Coronary artery (tissue), 2 donors: ENCODE measurements around the gene FSD1.
A peak's percentile ranks its signal among the peaks of the same experiment; 100 is the strongest.

Source experiments
- DNase-seq: peaks from one replicate; pipeline ENCODE4 v3.0.0-alpha.2; 2017; ENCODE audit warnings: low spot score
- H3K27ac ChIP-seq, 2 donors: fragments of 200-600 bp; sonication (generic); one replicate each; pipeline ENCODE4 v1.5.1; 2016 to 2019
- H3K4me3 ChIP-seq: fragments of 200-600 bp; sonication (generic); 2 replicates; pipeline ENCODE4 v1.5.1; 2016; ENCODE audit warnings: mild to moderate bottlenecking, moderate library complexity
- CTCF ChIP-seq: fragments of 200-600 bp; sonication (generic); IDR thresholded peaks from one replicate; pipeline ENCODE4 v1.5.1; 2019; ENCODE audit warnings: antibody characterized with exemption

FSD1 gene

DNA sequence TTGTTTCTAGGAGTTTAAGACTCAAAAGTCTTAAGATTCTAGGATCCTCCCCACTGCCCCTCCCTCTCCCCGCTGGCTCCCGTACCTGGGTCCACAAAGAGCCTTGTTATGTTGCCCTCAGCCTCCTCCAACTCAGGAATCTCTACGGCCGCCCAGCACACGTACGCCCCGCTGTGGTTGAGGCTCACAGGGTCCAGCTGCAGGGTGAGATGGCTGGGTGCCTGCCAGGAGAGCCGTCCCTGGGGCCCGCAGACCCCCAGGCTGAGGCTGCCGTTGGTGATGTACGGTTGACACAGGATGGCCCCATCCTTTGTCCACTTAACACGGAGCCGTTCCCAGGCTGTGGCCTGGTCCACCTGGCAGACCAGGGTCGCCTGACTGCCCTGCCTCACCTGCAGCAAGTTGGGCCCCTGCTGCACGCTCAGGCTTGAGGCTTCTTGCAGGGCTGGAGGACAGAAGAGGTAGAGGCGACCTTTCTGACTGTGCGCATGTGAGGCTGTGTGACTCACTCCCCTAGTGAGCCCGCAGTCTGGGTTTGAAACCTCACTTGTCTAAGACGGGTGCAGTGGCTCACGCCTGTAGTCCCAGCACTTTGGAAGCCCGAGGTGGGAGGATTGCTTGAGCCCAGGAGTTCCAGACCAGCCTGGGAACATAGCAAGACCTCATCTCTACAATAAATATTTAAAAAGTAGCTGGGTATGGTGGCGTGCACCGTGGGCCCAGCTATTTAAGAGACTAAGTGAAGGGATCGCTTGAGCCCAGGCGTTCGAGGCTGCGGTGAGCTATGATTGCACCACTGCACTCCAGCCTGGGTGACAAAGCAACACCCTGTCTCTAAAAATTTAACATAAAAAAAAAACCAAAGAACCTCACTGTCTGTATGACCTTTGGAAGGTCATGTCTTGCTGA lies 6.2 kb upstream of the FSD1 start:
- Histone ChIP-seq H3K27ac (no peak overlapping the region), H3K4me3 (no peak overlapping the region)
- no peak for DNase-seq
- no peak for TF ChIP-seq CTCF

DNA sequence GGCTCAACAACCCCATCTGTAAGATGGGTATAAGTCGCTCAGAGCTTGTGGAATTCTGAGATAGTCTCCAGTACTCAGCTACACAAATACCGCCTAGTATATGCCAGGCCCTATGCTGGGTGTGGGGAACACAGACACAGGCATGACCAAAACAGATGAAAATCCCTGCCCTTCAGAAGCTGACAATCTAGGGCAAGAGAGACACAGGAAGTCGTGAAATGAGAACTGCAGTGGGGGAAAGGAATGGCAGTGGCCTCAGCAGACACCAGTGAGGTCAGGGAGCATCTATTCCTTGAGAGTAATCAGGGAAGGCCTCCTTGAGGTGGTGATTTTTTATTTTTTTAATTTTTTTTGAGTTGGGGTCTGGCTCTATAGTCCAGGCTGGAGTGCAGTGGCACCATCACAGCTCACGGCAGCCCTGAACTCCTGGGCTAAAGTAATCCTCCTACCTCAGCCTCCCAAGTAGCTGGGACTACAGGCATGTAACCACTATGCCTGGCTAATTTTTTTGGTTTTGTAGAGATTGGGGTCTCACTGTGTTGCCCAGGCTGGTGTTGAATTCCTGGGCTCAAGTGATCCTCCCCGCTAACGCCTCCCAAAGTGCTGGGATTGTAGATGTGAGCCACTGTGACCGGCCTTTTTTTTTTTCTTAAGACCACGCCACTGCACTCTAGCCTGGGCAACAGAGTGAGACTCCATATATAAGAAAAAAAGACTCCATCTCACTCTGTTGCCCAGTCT lies 5.4 kb upstream of the FSD1 start:
- no peak for TF ChIP-seq CTCF

GRCh38 chr19:4300589-4300988 lies 3.8 kb upstream of the FSD1 start:
- no peak overlapping the region for H3K4me3 ChIP-seq
- no peak for TF ChIP-seq CTCF
- DNase-seq = no peak
- H3K27ac ChIP-seq = no peak overlapping the region

More for the DNA sequence above, 5.4 kb upstream of the FSD1 start:
- H3K4me3 ChIP-seq = no peak overlapping the region
- no peak for DNase-seq
- no peak overlapping the region for H3K27ac ChIP-seq

DNA sequence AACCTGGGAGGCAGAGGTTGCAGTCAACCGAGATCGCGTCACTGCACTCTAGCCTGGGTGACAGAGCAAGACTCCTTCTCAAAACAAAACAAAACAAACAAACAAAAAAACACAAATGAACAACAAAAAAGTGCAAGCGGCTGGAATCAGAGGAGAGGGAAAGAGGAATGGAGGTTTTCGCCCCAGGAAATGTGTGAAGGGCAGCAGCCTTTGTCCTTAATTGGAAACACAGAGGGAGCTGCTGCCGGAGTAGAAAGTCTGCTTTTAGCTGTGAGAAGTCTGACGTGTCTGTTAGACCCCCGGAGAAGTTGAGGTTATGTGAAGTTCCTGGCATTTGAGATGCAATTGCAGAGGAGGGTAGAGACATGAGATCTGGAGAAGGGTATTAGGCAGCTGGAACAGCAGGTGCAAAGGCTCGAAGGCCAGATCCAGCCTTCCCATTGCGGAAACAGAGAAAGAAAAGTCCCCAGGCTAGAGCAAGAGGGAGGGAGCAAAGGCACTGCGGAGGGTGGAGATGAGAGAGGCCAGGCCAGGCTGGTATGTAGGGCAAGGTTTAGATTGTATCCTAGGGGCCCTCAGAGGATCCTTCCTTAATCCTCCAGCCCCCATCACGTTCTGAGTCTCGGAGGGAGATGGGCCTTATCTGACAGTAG lies 2.7 kb upstream of the FSD1 start:
- H3K4me3 ChIP-seq = no peak overlapping the region
- TF ChIP-seq CTCF = no peak
- no peak for DNase-seq
- no peak overlapping the region for H3K27ac ChIP-seq

GRCh38 chr19:4302243-4302640 lies 2.2 kb upstream of the FSD1 start, which contains the start of gene TMIGD2:
Gene TMIGD2, minus strand, starts transcription at chr19:4302389. Its CDS starts 4 bp downstream, at chr19:4302385.
- DNase-seq = no peak
- TF ChIP-seq CTCF = no peak
- no peak within 1 kb of the TSS for H3K4me3 ChIP-seq
- no peak within 1 kb of the TSS for H3K27ac ChIP-seq

DNA sequence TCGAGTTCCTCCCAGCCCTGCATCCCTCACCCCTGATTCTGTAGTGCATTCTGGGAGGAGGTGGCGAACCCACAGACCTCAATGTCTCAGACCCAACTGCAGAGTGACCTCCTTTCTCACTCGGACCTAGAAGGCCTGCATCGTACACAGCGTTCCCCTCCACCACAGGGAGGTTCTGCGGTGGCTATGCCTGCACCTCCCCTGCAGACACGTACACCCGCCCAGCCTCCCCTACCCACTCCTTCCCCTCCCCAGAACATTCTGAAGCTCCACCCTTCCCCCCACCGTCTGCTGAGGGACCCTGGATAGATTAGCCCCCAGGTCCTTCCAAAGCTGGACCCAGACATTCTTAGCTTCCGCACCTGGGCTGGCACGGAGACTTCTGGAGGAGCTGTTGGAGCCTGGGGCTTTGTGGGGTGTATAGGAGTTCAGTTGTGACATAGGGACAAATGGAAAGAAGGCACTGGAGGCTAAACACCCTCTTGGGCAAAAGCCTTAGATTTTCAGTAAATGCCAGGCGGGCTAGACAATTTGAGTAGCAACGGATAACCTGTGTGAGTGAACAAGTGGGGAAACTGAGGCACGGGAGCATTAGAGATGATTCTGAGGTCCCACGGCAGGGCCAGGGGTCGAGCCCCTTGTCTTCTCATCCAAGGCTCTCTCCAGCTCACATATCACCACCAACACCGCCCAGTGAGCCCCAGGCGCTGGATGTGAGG lies 420 bp upstream of the FSD1 start:
- no peak for DNase-seq
- Histone ChIP-seq H3K27ac (no peak overlapping the region), H3K4me3 (peak overlapping the region; percentile 63)
- no peak for TF ChIP-seq CTCF
